Neural crest cell (in vitro differentiated cells): ENCODE results near the gene PEX6. TPM values are rescaled to one million over a fixed set of nuclear protein-coding genes. Genes with fewer than 3 reads are reported as not detected.
"Not testable (repeated sequence)": the region's sequence is repeated elsewhere in the genome, so short reads cannot be mapped to it uniquely, and the experiment has no call there.

ENCODE experiments used
- DNase-seq: peaks from one replicate; pipeline ENCODE4 v3.0.0; 2021; ENCODE audit warnings: low read depth, mixed read lengths, low spot score
- H3K27ac Mint-ChIP-seq: one replicate; pipeline ENCODE4 v1.8.0; 2021; ENCODE audit warnings: mild to moderate bottlenecking, mixed read lengths; ENCODE audit not compliant: unreplicated experiment
- H3K27me3 Mint-ChIP-seq: 2 replicates; pipeline ENCODE4 v1.8.0; 2021; ENCODE audit warnings: low read depth, mild to moderate bottlenecking, mixed read lengths
- H3K36me3 Mint-ChIP-seq: 2 replicates; pipeline ENCODE4 v1.8.0; 2021; ENCODE audit warnings: low read depth, mild to moderate bottlenecking, mixed read lengths
- H3K4me1 Mint-ChIP-seq: 2 replicates; pipeline ENCODE4 v1.8.0; 2021; ENCODE audit warnings: mixed read lengths
- H3K4me3 Mint-ChIP-seq: one replicate; pipeline ENCODE4 v1.8.0; 2021; ENCODE audit warnings: mild to moderate bottlenecking, mixed read lengths
- H3K9me3 Mint-ChIP-seq: 2 replicates; pipeline ENCODE4 v1.8.0; 2021; ENCODE audit warnings: mixed read lengths
- CTCF ChIP-seq: fragments of 200-600 bp; sonication (generic); conservative IDR thresholded peaks from 2 replicates; pipeline ENCODE4 v1.5.0; 2021; ENCODE audit warnings: antibody characterized with exemption, mild to moderate bottlenecking
- total RNA-seq: library from RNA; stranded (reverse); gene quantifications from 2 replicates; pipeline ENCODE4 v1.2.1, GENCODE V29; 2021

The PEX6 gene
- total RNA-seq, 1 donor from 2014 or later: 22.5 TPM

GRCh38 chr6:43009124-43009523, 30.1 kb upstream of the PEX6 start:
- peak overlapping the region; percentile 51 for H3K4me3 Mint-ChIP-seq
- H3K27ac Mint-ChIP-seq: no peak overlapping the region
- peak; percentile 59 for TF ChIP-seq CTCF
- no peaks in the 10 kb centered on the region for H3K9me3 Mint-ChIP-seq
- H3K36me3 Mint-ChIP-seq: peaks cover 8% of the 10 kb centered on the region
- peak; percentile 27 for DNase-seq
- H3K4me1 Mint-ChIP-seq: peaks cover 20% of the 10 kb centered on the region
- no peaks in the 10 kb centered on the region for H3K27me3 Mint-ChIP-seq

GRCh38 chr6:43007126-43007525, 28.1 kb upstream of the PEX6 start:
- H3K9me3 Mint-ChIP-seq: no peaks in the 10 kb centered on the region
- no peak for TF ChIP-seq CTCF
- peak overlapping the region; percentile 14 for H3K4me3 Mint-ChIP-seq
- peaks cover 8% of the 10 kb centered on the region for H3K36me3 Mint-ChIP-seq
- no peak for DNase-seq
- no peaks in the 10 kb centered on the region for H3K27me3 Mint-ChIP-seq
- H3K27ac Mint-ChIP-seq: no peak overlapping the region
- H3K4me1 Mint-ChIP-seq: peaks cover 2% of the 10 kb centered on the region

- H3K36me3 Mint-ChIP-seq: peaks cover 8% of the 10 kb centered on the region
- TF ChIP-seq CTCF: no peak
- H3K4me1 Mint-ChIP-seq: no peaks in the 10 kb centered on the region
- no peak overlapping the region for H3K4me3 Mint-ChIP-seq
- H3K9me3 Mint-ChIP-seq: no peaks in the 10 kb centered on the region
- H3K27ac Mint-ChIP-seq: no peak overlapping the region
- no peaks in the 10 kb centered on the region for H3K27me3 Mint-ChIP-seq
- DNase-seq: no peak
Measured at GRCh38 chr6:43006251-43006650, 27.3 kb upstream of the PEX6 start.

- no peak for TF ChIP-seq CTCF
- no peaks in the 10 kb centered on the region for H3K27me3 Mint-ChIP-seq
- H3K36me3 Mint-ChIP-seq: peaks cover 8% of the 10 kb centered on the region
- H3K27ac Mint-ChIP-seq: no peak overlapping the region
- no peaks in the 10 kb centered on the region for H3K4me1 Mint-ChIP-seq
- no peak for DNase-seq
- no peak overlapping the region for H3K4me3 Mint-ChIP-seq
- no peaks in the 10 kb centered on the region for H3K9me3 Mint-ChIP-seq
Measured at GRCh38 chr6:43005844-43006243, 26.9 kb upstream of the PEX6 start.

- no peak for TF ChIP-seq CTCF
- peaks cover 4% of the 10 kb centered on the region for H3K36me3 Mint-ChIP-seq
Measured at GRCh38 chr6:43001843-43002242, 22.9 kb upstream of the PEX6 start.

GRCh38 chr6:42998205-42998604, 19.2 kb upstream of the PEX6 start:
- DNase-seq, H3K9me3 Mint-ChIP-seq, H3K27ac Mint-ChIP-seq, H3K4me1 Mint-ChIP-seq, H3K36me3 Mint-ChIP-seq, H3K27me3 Mint-ChIP-seq, H3K4me3 Mint-ChIP-seq: not testable (repeated sequence)

More at GRCh38 chr6:43001843-43002242, 22.9 kb upstream of the PEX6 start:
- DNase-seq: no peak
- H3K9me3 Mint-ChIP-seq: no peaks in the 10 kb centered on the region
- no peaks in the 10 kb centered on the region for H3K4me1 Mint-ChIP-seq
- H3K4me3 Mint-ChIP-seq: no peak overlapping the region
- no peaks in the 10 kb centered on the region for H3K27me3 Mint-ChIP-seq
- no peak overlapping the region for H3K27ac Mint-ChIP-seq
